Endothelial cell of umbilical vein (primary cell): Measurements from ENCODE around the gene CEP72. TPM values are rescaled to one million over a fixed set of nuclear protein-coding genes. Genes with fewer than 3 reads are reported as not detected.
"Not testable (repeated sequence)": the region's sequence is repeated elsewhere in the genome, so short reads cannot be mapped to it uniquely, and the experiment has no call there.

Experiments
- BruUV-seq: library from RNA; stranded (reverse); fragments of 400-500 nt; replicated peaks from 2 replicates; lab custom pipeline; 2021; lab: Mats Ljungman, UMichigan
- CTCF ChIA-PET: fragments of 300-600, 350-600 bp; sonication (Branson Sonifier 250); formaldehyde crosslinking; loops from one replicate; lab custom pipeline; 2021; ENCODE audit warnings: antibody characterized with exemption, inconsistent platforms; lab: Charles Lee
- POLR2A ChIA-PET: fragments of 300-600, 350-600 bp; sonication (Branson Sonifier 250); formaldehyde crosslinking; loops from one replicate; lab custom pipeline; 2021; ENCODE audit warnings: antibody characterized with exemption, inconsistent platforms; lab: Charles Lee
- DNase-seq: peaks from one replicate; pipeline ENCODE4 v3.0.0-alpha.2; 2011; ENCODE audit warnings: low read depth, low spot score
- FAIRE-seq: peaks from 2 replicates; lab custom pipeline; 2011; peaks lifted over from hg19 to GRCh38; lab: Jason Lieb, UNC
- H2AFZ ChIP-seq: 2 replicates; pipeline ENCODE4 v1.6.0; 2012; ENCODE audit warnings: low read depth, low read length, control low read depth, inconsistent platforms
- H3K27ac ChIP-seq: 2 replicates; pipeline ENCODE4 v1.5.1; 2011; ENCODE audit warnings: low read depth, mild to moderate bottlenecking, control low read depth, low read length, moderate library complexity; ENCODE audit not compliant: insufficient read depth
- H3K27me3 ChIP-seq, 2 experiments: 2 replicates each; pipeline versions ENCODE4 v1.6.0 to v1.6.1; 2011; ENCODE audit warnings: low read length in 2 of 2, mixed read lengths in 1 of 2; ENCODE audit not compliant: control insufficient read depth in 2 of 2, insufficient read depth in 2 of 2
- H3K36me3 ChIP-seq, 2 experiments: 2 replicates in 1 of 2; 3 replicates in 1 of 2; pipeline ENCODE4 v1.5.1; 2011; ENCODE audit warnings: low read length in 2 of 2, mild to moderate bottlenecking in 1 of 2, moderate library complexity in 1 of 2; ENCODE audit not compliant: control insufficient read depth in 2 of 2, insufficient read depth in 2 of 2; ENCODE audit errors: extremely low read depth in 1 of 2
- H3K4me1 ChIP-seq: 3 replicates; pipeline ENCODE4 v1.5.1; 2011; ENCODE audit warnings: mild to moderate bottlenecking, low read length; ENCODE audit not compliant: control insufficient read depth, insufficient read depth; ENCODE audit errors: extremely low read depth
- H3K4me2 ChIP-seq: 2 replicates; pipeline ENCODE4 v1.6.1; 2011; ENCODE audit warnings: low read length, control low read depth, mixed read lengths; ENCODE audit not compliant: insufficient read depth
- H3K4me3 ChIP-seq, 3 experiments: fragments of 200-600 bp in 1 of 3; sonication (generic), shearing (Covaris generic) in 1 of 3; replicated peaks in 1 of 3; 2 replicates each; pipeline ENCODE4 v1.5.1; 2011 to 2016; ENCODE audit warnings: control low read depth in 3 of 3, low read length in 3 of 3, mild to moderate bottlenecking in 2 of 3, inconsistent platforms in 1 of 3, low read depth in 1 of 3, moderate library complexity in 1 of 3; ENCODE audit not compliant: insufficient read depth in 1 of 3
- H3K79me2 ChIP-seq: 2 replicates; pipeline ENCODE4 v1.6.0; 2012; ENCODE audit warnings: low read length, inconsistent platforms; ENCODE audit not compliant: control insufficient read depth, insufficient read depth
- H3K9ac ChIP-seq: replicated peaks from 2 replicates; pipeline ENCODE3; 2011; ENCODE audit warnings: low read length, control low read depth; ENCODE audit not compliant: insufficient read depth; ENCODE audit errors: extremely low read depth
- H3K9me1 ChIP-seq: replicated peaks from 3 replicates; pipeline ENCODE4 v1.6.0; 2011; ENCODE audit warnings: mild to moderate bottlenecking, low read length; ENCODE audit not compliant: control insufficient read depth, insufficient read depth; ENCODE audit errors: extremely low read depth
- H3K9me3 ChIP-seq: replicated peaks from 2 replicates; pipeline ENCODE4 v1.5.1; 2012; ENCODE audit warnings: low read length, inconsistent platforms; ENCODE audit not compliant: control insufficient read depth, insufficient read depth
- H4K20me1 ChIP-seq: replicated peaks from 2 replicates; pipeline ENCODE3; 2011; ENCODE audit warnings: mild to moderate bottlenecking, low read length; ENCODE audit not compliant: control insufficient read depth, insufficient read depth; ENCODE audit errors: extremely low read depth
- EZH2 ChIP-seq: IDR thresholded peaks from 2 replicates; pipeline ENCODE4 v1.6.1; 2012; ENCODE audit warnings: borderline replicate concordance, low read depth, mild to moderate bottlenecking, moderate library complexity, low read length, inconsistent platforms; ENCODE audit not compliant: severe bottlenecking
- FOS ChIP-seq: IDR thresholded peaks from 2 replicates; pipeline ENCODE4 v1.6.1; 2011; ENCODE audit warnings: mild to moderate bottlenecking, low read length, moderate library complexity, borderline replicate concordance; ENCODE audit not compliant: insufficient read depth
- GATA2 ChIP-seq: IDR thresholded peaks from 2 replicates; pipeline ENCODE4 v1.7.0; 2011; ENCODE audit warnings: low read depth, mild to moderate bottlenecking, moderate library complexity, mixed read lengths, low read length; ENCODE audit not compliant: insufficient read length, insufficient read depth
- JUN ChIP-seq: IDR thresholded peaks from 2 replicates; pipeline ENCODE4 v1.6.1; 2011; ENCODE audit warnings: borderline replicate concordance, low read depth; ENCODE audit not compliant: insufficient read length, insufficient read depth
- MYC ChIP-seq: IDR thresholded peaks from one replicate; pipeline ENCODE4 v1.6.1; 2011; ENCODE audit warnings: mild to moderate bottlenecking, low read depth, low read length
- POLR2A ChIP-seq: IDR thresholded peaks from 2 replicates; pipeline ENCODE4 v1.6.1; 2012; ENCODE audit warnings: low read depth, mild to moderate bottlenecking, control low read depth, low read length
- POLR2AphosphoS5 ChIP-seq: IDR thresholded peaks from 2 replicates; pipeline ENCODE4 v1.6.1; 2012; ENCODE audit warnings: low read depth, mild to moderate bottlenecking, control low read depth, low read length, moderate library complexity; ENCODE audit not compliant: insufficient read depth
- dilution Hi-C: fragments of 300-500 bp; cut with MboI; formaldehyde crosslinking; loops from one replicate; pipeline ENCODE4 v1.15.0; 2019; ENCODE audit warnings: low sequenced_read_pairs; ENCODE audit not compliant: extremely low pct_ligation_motif_present
- intact Hi-C: fragments of 100-400 bp; cut with micrococcal nuclease; formaldehyde crosslinking; loops from one replicate; pipeline ENCODE4 v1.10.0; 2022
- polyA plus RNA-seq, 4 experiments: library from polyadenylated mRNA; depleted of rRNA in 3 of 4; stranded (reverse) in 3 of 4; unstranded in 1 of 4; fragments of >200 nt; gene quantifications; 2 replicates each; pipeline versions ENCODE4 v1.2.1 to v1.2.3, GENCODE V29; 2011 to 2012; ENCODE audit warnings: missing spikeins in 1 of 4
- total RNA-seq: library from RNA; stranded (reverse); gene quantifications from 2 replicates; pipeline ENCODE4 v1.2.3, GENCODE V29; 2021
- TF ChIP-seq, protein P1 (sequence below): IDR thresholded peaks from 2 replicates; pipeline ENCODE4 v1.6.1; 2011; ENCODE audit not compliant: insufficient read depth, insufficient read length
- TF ChIP-seq, protein P2 (sequence below), 2 donors: IDR thresholded peaks; 1 replicate in 1 of 2; 2 replicates in 1 of 2; pipeline ENCODE4 v1.5.1; 2011; ENCODE audit warnings: low read length in 2 of 2, mild to moderate bottlenecking in 2 of 2, moderate library complexity in 2 of 2, control low read depth in 1 of 2, inconsistent platforms in 1 of 2, low read depth in 1 of 2; ENCODE audit not compliant: insufficient read depth in 1 of 2; ENCODE audit errors: extremely low read depth in 1 of 2

The CEP72 gene
- total and polyA plus RNA-seq, 2 donors (not counting 3 experiments of a cell fraction or from before 2014, with no cell fraction given), result 2.9 to 9.5 TPM

DNA sequence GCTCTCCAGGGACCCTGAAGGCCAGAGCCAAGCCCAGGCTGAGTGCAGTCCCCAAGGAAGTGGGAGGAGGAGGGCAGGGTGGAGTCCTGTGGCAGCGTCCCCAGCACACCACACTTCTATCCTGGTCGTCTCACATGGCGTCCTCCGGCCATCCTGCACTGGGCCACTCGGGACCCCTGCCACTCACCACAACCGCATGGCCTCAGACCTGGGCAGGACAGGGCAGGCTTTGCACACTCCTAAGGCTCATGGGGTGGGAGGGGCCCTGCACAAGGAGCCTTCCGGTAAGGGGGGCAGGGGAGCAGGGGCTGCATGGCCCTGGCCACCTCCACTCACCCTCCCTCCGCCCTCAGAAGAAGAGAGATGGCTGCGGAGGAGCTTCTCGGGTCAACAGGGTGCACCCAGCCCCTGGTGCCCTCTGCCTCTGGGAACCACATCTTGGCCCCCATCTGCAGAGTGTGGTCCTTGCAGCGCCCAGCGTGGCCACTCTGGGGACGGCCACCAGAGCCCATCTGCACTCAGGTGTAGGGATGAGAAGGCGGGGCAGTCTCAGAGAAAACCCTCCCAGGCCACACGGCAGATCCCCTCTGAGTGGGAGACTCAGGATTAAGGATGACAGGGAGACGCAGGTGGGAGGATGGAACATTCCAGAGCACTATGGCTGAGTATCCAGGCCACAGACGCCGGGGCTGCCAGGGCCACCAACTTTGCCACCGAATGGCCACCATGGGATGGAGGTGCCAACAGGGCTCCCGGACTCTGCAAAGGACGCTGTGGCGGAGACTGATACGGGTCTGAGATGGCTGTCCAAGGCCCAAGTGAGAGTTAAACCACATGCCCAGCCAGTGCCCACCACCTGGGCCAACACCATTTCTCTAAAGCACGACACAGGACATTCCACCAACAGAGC, 73.4 kb downstream of the CEP72 start:
- Histone ChIP-seq H3K9ac (no peak overlapping the region), H3K4me3 (no peak overlapping the region), H3K27me3 (no peaks in the 10 kb centered on the region), H4K20me1 (no peaks in the 10 kb centered on the region), H3K9me3 (no peaks in the 10 kb centered on the region), H3K4me1 (no peaks in the 10 kb centered on the region), H3K79me2 (no peaks in the 10 kb centered on the region), H2AFZ (no peak overlapping the region), H3K4me2 (no peak overlapping the region), H3K9me1 (no peaks in the 10 kb centered on the region), H3K36me3 (no peaks in the 10 kb centered on the region), H3K27ac (no peak overlapping the region)
- no peak for DNase-seq
- TF ChIP-seq FOS (no peak), POLR2A (no peak), EZH2 (no peak), MYC (no peak), JUN (no peak), POLR2AphosphoS5 (no peak), GATA2 (no peak)
- TF ChIP-seq, protein P1, sequence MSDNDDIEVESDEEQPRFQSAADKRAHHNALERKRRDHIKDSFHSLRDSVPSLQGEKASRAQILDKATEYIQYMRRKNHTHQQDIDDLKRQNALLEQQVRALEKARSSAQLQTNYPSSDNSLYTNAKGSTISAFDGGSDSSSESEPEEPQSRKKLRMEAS, result no peak
- TF ChIP-seq, protein P2, sequence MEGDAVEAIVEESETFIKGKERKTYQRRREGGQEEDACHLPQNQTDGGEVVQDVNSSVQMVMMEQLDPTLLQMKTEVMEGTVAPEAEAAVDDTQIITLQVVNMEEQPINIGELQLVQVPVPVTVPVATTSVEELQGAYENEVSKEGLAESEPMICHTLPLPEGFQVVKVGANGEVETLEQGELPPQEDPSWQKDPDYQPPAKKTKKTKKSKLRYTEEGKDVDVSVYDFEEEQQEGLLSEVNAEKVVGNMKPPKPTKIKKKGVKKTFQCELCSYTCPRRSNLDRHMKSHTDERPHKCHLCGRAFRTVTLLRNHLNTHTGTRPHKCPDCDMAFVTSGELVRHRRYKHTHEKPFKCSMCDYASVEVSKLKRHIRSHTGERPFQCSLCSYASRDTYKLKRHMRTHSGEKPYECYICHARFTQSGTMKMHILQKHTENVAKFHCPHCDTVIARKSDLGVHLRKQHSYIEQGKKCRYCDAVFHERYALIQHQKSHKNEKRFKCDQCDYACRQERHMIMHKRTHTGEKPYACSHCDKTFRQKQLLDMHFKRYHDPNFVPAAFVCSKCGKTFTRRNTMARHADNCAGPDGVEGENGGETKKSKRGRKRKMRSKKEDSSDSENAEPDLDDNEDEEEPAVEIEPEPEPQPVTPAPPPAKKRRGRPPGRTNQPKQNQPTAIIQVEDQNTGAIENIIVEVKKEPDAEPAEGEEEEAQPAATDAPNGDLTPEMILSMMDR (IDR thresholded peaks at IDR 0.05; ENCODE audit: extremely low read depth in 1 of 2, insufficient read depth in 1 of 2, low read depth in 1 of 2, low read length in 2 of 2), result no peak
- ChIA-PET POLR2A (no interaction called here), CTCF (no interaction called here)
- BruUV-seq, result no TSS peak
- FAIRE-seq, result no peak
- dilution Hi-C loops, result no loop called here
- intact Hi-C loops, result no loop called here

DNA sequence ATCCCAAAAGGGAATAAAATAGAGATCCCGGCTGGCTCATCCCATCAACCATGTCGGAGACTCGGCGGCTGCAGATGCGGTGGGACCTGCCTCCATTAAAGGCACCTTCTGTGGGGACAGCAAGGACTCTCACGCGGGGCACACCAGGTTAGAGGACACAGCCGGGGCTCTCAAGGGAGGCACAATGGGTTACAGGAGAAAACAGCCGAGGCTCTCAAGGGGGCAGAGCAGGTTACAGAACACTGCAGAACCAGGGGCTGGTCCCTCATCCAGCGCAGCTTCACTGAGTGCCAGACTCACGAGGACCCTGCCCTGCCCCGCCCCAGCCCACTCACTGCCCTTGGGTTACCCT, 74.0 kb downstream of the CEP72 start:
- FAIRE-seq, H3K4me2 ChIP-seq, intact Hi-C loops, CTCF ChIA-PET, H2AFZ ChIP-seq, POLR2A ChIA-PET, H3K9me3 ChIP-seq, BruUV-seq, H3K4me1 ChIP-seq, H4K20me1 ChIP-seq, dilution Hi-C loops, H3K27ac ChIP-seq, H3K9me1 ChIP-seq, H3K27me3 ChIP-seq, H3K4me3 ChIP-seq, DNase-seq, H3K9ac ChIP-seq, H3K79me2 ChIP-seq, H3K36me3 ChIP-seq: not testable (repeated sequence)
